Spleen (tissue), 7 donors: ENCODE results near the gene ATP6V1C2.

Experiments
- CTCF ChIP-seq, 11 experiments: fragments of 200-600 bp in 7 of 11; fragments of 450-650 bp in 4 of 11; sonication (generic) in 4 of 11; IDR thresholded peaks in 8 of 11; conservative IDR thresholded peaks in 3 of 11; 1 replicate in 7 of 11; 2 replicates in 4 of 11; pipeline versions ENCODE4 v1.4.0 to v1.8.0; 2016 to 2021; ENCODE audit warnings: antibody characterized with exemption in 11 of 11, inconsistent platforms in 4 of 11, mild to moderate bottlenecking in 1 of 11
- POLR2A ChIP-seq, 3 donors: fragments of 450-650 bp; IDR thresholded peaks; one replicate each; pipeline ENCODE4 v1.5.1; 2017; ENCODE audit warnings: antibody characterized with exemption in 3 of 3, mild to moderate bottlenecking in 1 of 3
- donor health status: DM: no; HTN: no; CAD: no; lungs with moderate emphysema.
- donor health status: DM: no; HTN: no; CAD: no.
- donor health status: DM: no; HTN: no; CAD: no.

GRCh38 chr2:10700078-10700803, 21.2 kb upstream of the ATP6V1C2 start:
- TF ChIP-seq CTCF (IDR thresholded peaks at IDR 0.05 in 8 of 11, conservative IDR thresholded peaks at IDR 0.05 in 3 of 11) (no peak), POLR2A (IDR thresholded peaks at IDR 0.05) (no peak)
